Parathyroid adenoma (tissue), 2 donors: Measurements from ENCODE around the gene LNPEP.

Source experiments
- H2AFZ ChIP-seq: fragments of 300-600 bp; sonication (generic); one replicate; pipeline ENCODE4 v1.7.0; 2017; ENCODE audit warnings: antibody characterized with exemption, mild to moderate bottlenecking
- H3K27ac ChIP-seq: fragments of 300-600 bp; sonication (generic); one replicate; pipeline ENCODE4 v1.7.0; 2017
- H3K27me3 ChIP-seq: fragments of 300-600 bp; sonication (generic); one replicate; pipeline ENCODE4 v1.7.0; 2017; ENCODE audit warnings: low read length; ENCODE audit not compliant: control insufficient read depth, insufficient read depth
- H3K36me3 ChIP-seq: fragments of 300-600 bp; sonication (generic); one replicate; pipeline ENCODE4 v1.7.0; 2017; ENCODE audit warnings: low read length; ENCODE audit not compliant: control insufficient read depth, insufficient read depth
- H3K4me1 ChIP-seq: fragments of 300-600 bp; sonication (generic); one replicate; pipeline ENCODE4 v1.7.0; 2017; ENCODE audit warnings: control low read depth
- H3K4me2 ChIP-seq: fragments of 300-600 bp; sonication (generic); one replicate; pipeline ENCODE4 v1.7.0; 2017; ENCODE audit warnings: low read length
- H3K4me3 ChIP-seq: fragments of 300-600 bp; sonication (generic); one replicate; pipeline ENCODE4 v1.7.0; 2017; ENCODE audit warnings: low read depth, low read length
- H3K79me2 ChIP-seq: fragments of 300-600 bp; sonication (generic); one replicate; pipeline ENCODE4 v1.7.0; 2017; ENCODE audit warnings: control low read depth
- H3K9ac ChIP-seq: fragments of 300-600 bp; sonication (generic); one replicate; pipeline ENCODE4 v1.7.0; 2017; ENCODE audit warnings: mild to moderate bottlenecking
- H3K9me3 ChIP-seq: fragments of 300-600 bp; sonication (generic); one replicate; pipeline ENCODE4 v1.7.0; 2017; ENCODE audit warnings: low read length; ENCODE audit not compliant: control insufficient read depth
- TF ChIP-seq, protein P1 (sequence below): fragments of 300-600 bp; sonication (generic); IDR thresholded peaks from one replicate; pipeline ENCODE4 v1.7.0; 2017; ENCODE audit warnings: antibody characterized with exemption, mild to moderate bottlenecking
- donor health status: primary hyperparathyroidism.

LNPEP gene

DNA sequence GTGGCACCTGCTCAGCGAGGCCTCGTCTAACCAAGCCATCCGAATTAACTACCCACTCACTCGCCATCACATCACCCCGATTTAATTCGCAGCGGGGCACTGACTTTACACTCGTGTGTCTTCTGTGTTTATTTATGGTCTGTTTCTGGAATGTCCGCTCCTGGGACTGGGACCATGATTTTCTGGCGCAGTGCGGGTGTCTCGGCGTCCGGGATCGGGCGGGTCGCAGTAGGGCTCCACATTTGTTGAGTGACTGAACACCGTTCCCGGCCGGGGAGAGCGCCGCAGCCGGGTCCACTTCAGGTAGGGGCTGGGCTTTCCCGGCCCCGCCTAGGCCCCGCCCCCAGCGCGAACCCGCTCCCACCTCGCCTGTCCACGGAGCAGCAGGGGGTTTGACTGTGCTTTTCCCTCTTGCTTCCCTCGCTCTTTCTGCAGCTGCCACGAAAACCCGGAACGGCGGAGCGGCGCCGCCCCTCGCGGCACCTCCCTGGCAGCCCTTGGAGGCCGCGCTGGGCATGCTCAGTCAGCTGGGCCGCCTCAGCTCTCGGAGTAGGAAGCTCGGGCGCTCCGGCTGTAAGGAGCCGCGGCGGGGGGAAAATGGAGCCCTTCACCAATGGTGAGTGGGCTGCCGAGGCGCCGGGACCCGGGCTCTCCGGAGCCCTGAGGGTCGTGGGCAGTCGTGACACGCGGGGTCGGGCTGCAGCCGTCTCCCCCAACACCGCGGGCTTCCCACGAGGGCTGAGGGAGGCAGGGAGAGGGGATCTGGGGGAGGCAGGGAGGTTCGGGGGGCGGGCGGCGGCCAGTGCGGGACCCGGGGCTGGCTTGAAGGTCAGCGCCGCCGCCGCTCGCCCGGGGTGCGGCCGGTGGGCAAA, at the start of gene LNPEP:
TSS of gene LNPEP (plus strand) at position 522 of the 872 bp plus-strand sequence. CDS start at position 598, 76 bp downstream.
- Histone ChIP-seq H3K27ac (peak within 1 kb of the TSS; percentile 99), H3K36me3 (no peaks in the 10 kb centered on the region), H2AFZ (peak within 1 kb of the TSS; percentile 90), H3K4me2 (peak within 1 kb of the TSS; percentile 92), H3K4me3 (peak within 1 kb of the TSS; percentile 98), H3K9me3 (no peaks in the 10 kb centered on the region), H3K79me2 (peaks cover 19% of the 10 kb centered on the region), H3K9ac (peak within 1 kb of the TSS; percentile 92), H3K4me1 (peaks cover 17% of the 10 kb centered on the region), H3K27me3 (no peaks in the 10 kb centered on the region)
- TF ChIP-seq, protein P1, sequence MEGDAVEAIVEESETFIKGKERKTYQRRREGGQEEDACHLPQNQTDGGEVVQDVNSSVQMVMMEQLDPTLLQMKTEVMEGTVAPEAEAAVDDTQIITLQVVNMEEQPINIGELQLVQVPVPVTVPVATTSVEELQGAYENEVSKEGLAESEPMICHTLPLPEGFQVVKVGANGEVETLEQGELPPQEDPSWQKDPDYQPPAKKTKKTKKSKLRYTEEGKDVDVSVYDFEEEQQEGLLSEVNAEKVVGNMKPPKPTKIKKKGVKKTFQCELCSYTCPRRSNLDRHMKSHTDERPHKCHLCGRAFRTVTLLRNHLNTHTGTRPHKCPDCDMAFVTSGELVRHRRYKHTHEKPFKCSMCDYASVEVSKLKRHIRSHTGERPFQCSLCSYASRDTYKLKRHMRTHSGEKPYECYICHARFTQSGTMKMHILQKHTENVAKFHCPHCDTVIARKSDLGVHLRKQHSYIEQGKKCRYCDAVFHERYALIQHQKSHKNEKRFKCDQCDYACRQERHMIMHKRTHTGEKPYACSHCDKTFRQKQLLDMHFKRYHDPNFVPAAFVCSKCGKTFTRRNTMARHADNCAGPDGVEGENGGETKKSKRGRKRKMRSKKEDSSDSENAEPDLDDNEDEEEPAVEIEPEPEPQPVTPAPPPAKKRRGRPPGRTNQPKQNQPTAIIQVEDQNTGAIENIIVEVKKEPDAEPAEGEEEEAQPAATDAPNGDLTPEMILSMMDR: peak; percentile 2

DNA sequence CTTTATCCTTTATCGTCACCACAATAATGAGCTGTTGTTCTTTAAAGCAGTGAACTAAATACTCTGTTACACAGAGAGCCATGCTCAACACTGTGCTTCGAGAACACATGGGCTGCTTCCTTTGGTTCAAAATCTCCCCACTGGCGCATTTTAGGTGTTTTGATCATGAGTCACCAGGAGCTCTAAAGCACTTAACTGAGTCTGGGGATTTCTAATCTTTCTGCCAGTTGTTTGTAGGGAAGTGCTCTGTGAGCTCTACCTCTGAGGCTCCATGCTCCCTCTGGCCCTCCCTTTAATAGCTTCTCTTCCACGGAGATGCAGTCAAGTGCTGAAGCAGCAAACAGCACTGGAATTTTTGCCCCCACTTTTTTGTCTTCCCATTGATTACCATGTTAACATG, 42.5 kb upstream of the LNPEP start:
- H3K79me2 ChIP-seq: no peaks in the 10 kb centered on the region
- no peak overlapping the region for H2AFZ ChIP-seq
- H3K36me3 ChIP-seq: no peaks in the 10 kb centered on the region
- H3K9me3 ChIP-seq: no peaks in the 10 kb centered on the region
- no peak overlapping the region for H3K4me3 ChIP-seq
- H3K4me1 ChIP-seq: no peaks in the 10 kb centered on the region
- TF ChIP-seq, protein P1: no peak
- no peak overlapping the region for H3K9ac ChIP-seq
- no peak overlapping the region for H3K4me2 ChIP-seq
- H3K27ac ChIP-seq: no peak overlapping the region
- no peaks in the 10 kb centered on the region for H3K27me3 ChIP-seq

DNA sequence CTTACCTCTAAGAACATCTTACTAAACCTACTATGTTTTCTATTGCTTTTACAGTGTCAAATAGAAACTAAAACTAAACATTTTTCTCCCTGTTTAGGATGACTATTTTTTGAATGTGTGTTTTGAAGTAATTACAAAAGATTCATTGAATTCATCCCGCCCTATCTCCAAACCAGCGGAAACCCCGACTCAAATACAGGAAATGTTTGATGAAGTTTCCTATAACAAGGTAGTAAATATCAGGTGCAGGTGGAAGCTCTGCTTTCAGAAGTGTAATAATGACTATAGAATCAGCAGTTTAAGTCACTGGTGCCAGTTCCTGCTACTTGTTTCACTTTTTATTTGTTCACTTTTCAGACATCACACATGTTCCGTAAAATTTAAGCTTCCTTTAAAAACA, 39.6 kb upstream of the LNPEP start:
- H3K27ac ChIP-seq: no peak overlapping the region
- H3K4me1 ChIP-seq: no peaks in the 10 kb centered on the region
- no peaks in the 10 kb centered on the region for H3K79me2 ChIP-seq
- H3K4me3 ChIP-seq: no peak overlapping the region
- H3K27me3 ChIP-seq: no peaks in the 10 kb centered on the region
- no peak overlapping the region for H3K9ac ChIP-seq
- TF ChIP-seq, protein P1: no peak
- H2AFZ ChIP-seq: no peak overlapping the region
- no peaks in the 10 kb centered on the region for H3K9me3 ChIP-seq
- no peaks in the 10 kb centered on the region for H3K36me3 ChIP-seq
- H3K4me2 ChIP-seq: no peak overlapping the region

DNA sequence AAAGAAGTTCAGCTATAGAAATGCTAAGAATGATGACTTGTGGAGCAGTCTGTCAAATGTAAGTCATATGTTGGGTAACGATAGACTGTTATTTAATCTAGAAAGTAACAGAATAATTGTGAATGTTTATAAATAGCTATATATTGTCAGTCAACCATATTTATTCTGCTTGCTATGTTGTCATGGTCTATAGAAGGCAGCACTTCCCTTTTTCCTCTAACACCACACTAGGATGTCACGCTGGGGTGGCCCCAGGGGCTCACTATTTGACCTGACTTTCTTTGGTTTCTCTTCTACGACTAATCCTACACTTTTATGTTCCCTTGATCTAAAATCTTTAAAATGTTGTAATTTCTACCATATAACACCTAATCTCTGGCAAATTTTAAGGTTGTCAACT, 39.1 kb upstream of the LNPEP start:
- Histone ChIP-seq H3K9ac (no peak overlapping the region), H3K4me1 (no peaks in the 10 kb centered on the region), H3K4me3 (no peak overlapping the region), H2AFZ (no peak overlapping the region), H3K36me3 (no peaks in the 10 kb centered on the region), H3K27me3 (no peaks in the 10 kb centered on the region), H3K4me2 (no peak overlapping the region), H3K27ac (no peak overlapping the region), H3K9me3 (no peaks in the 10 kb centered on the region), H3K79me2 (no peaks in the 10 kb centered on the region)
- TF ChIP-seq, protein P1: no peak

DNA sequence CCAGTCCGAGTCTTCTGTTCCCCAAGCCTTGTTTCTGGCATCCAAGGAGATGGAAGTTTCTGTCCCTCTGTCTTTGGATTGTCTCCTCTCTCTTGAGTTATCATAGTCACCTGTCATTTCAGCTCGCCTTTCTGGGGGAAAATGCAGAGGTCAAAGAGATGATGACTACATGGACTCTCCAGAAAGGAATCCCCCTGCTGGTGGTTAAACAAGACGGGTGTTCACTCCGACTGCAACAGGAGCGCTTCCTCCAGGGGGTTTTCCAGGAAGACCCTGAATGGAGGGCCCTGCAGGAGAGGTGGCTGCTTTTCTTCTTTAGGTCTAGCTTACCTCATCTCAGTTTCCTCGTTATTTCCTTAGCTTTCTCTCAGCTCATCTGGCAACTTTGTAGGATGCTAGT, 34.5 kb upstream of the LNPEP start:
- H3K9ac ChIP-seq: no peak overlapping the region
- H3K4me2 ChIP-seq: no peak overlapping the region
- H3K4me3 ChIP-seq: no peak overlapping the region
- TF ChIP-seq, protein P1: no peak
- no peak overlapping the region for H3K27ac ChIP-seq
- H3K27me3 ChIP-seq: no peaks in the 10 kb centered on the region
- H2AFZ ChIP-seq: no peak overlapping the region
- H3K36me3 ChIP-seq: no peaks in the 10 kb centered on the region
- no peaks in the 10 kb centered on the region for H3K79me2 ChIP-seq
- H3K9me3 ChIP-seq: no peaks in the 10 kb centered on the region
- H3K4me1 ChIP-seq: no peaks in the 10 kb centered on the region
